ENCODE data around the gene MARK3.
A peak's percentile ranks its signal among the peaks of the same experiment; 100 is the strongest.

MARK3 gene

DNA sequence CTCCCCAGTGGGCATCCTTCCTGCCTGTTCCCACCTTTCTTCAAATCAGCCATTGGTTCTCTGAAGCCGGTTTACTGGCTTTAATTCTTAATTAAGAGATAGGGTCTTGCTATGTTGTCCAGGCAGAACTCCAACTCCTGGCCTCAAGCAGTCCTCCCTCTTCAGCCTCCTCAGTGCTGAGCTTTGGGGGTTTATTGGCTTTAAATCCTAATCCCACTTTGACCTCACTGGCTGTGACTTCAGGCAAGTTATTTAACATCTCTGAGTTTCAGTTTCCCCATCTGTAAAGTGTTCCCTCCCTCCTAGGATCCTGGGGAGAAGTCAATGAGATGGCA lies 141.7 kb downstream of the MARK3 start:
- DNase-seq (ENCODE audit: low spot score) = no peak

DNA sequence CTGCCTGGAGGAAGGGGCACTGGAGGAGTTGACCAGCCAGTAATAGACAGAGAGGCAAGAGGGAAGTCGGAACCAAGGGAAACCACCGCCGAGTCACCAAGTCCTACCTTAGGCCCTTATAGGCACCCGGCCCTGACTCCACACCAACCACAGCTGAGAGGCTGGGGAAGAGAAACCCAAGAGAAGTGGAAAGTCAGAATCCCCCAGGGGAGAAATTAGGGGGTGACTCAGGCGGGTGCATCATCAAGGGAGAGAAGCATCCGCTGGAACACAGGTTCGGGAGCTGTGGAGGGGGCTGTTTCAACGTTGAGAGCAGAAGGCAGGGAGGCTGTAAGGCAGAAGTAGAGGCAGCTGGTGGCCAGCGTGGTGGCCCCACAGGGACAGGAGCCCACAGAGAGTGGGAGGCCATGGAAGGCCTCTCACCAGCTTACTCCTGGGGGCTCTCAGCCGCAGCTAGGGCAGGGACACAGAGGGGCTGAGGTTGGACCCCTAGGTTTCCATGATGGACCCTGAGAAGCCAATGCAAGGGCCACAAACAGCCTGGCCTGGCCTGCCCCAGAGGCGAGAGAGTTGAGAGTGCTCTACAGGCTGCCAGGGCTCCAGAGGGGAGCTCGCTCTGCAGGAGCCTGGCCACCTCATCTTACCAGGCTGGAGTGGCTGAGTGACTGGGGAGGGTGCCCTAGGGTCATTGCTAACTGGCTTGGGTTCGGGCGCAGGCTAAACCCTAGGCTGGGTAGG lies 142.4 kb downstream of the MARK3 start:
- peak; percentile 88 for DNase-seq (ENCODE audit: low spot score)

DNA sequence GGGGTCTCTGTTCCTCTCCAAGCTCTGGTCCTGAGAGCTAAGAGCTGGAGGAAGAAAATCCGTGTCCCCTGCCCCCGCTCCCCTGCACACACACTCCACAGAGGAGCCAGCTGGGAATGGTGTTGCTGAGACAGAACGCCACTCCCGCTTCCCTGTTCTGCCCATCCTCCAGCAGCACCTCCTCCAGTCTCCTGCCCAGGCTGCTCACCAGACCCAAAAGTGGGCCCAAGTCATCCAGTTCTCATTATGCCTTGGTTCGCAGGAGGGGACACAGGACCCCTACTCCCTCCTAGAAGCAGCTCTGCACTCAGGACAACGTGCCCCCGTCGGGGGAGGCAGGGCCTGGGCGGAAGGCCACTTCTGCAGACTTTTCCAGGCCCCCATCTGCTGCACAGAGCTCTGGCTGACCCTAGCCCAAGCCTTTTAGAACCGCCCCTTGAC lies 143.0 kb downstream of the MARK3 start:
- DNase-seq (ENCODE audit: low spot score) = no peak

DNA sequence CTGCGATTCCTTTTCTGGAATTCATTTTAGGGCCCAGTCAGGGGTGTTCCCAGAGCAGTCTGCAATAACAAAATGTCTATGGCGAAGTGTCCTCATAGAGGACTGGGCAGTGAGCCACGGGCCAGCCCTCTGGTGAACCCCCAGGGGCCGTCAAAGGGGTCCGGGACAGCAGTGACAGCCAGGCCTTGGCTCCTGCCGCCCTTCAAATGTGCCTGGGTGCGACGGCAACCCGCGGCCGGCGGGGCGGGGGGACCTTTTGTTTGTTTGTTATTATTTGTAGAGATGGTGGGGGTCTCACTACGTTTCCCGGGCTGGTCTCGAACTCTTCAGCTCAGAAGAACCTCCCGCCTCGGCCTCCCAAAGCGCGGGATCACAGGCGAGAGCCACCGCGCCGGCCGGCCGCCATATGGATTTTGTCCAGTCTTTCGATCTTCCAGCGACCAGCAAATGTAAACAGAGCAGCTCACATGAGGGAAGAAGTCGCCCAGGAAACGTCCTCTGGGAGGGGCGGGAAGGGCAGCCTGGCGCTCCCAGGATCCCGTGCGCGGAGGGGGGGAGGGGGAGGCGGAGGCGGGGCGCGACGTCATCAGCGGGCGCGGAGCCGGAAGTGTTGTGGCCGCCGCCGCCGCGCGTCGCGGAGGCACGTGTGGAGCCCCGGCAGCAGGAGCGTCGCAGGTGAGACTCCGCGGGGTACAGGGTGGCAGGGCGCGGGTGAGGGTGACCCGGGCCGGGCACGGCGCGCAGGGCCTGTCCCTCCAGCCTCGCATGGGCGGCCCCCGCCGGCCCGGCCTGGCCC lies 143.6 kb downstream of the MARK3 start, which contains the start of gene TRMT61A:
TRMT61A (plus strand) TSS at position 610 of the 796 bp plus-strand sequence. CDS start 783 bp downstream, outside the sequence.
- peak; percentile 91 for DNase-seq (ENCODE audit: low spot score)

DNA sequence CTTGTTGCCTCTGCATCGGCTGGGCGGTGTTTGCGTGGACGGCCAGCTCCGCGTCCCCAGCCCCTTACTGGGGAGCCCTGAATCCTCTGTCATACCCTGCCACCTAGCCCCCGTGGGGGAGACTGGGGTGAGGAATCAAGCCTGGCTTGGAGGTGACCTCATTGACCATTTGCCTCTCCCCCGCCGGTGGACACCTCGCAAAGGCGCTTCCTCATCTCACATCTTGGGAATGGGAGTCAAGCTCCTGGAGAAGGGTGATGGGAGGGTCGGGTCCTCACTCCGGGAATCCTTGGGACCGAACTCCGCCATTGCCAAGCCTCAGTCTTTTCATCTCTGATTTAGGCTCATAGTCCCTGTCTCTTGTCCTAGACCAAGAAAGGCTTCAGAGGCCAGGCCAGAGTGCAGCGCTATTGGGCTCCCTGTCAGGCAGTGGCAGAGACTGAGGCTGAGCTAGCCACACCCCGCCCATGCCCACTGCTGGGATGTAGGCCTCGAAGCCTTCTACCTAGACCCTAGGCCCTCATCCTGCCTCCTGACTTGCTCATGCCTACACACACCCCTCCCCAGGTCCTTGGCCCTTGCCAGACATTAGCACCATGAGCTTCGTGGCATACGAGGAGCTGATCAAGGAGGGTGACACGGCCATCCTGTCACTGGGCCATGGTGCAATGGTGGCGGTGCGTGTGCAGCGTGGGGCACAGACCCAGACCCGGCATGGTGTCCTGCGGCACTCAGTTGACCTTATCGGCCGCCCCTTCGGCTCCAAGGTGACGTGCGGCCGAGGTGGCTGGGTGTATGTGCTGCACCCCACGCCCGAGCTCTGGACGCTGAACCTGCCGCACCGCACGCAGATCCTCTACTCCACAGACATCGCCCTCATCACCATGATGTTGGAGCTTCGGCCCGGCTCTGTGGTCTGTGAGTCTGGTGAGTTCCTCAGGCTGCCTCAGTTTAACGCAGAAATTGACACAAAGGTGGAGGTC lies 144.5 kb downstream of the MARK3 start:
- no peak for DNase-seq (ENCODE audit: low spot score)

DNA sequence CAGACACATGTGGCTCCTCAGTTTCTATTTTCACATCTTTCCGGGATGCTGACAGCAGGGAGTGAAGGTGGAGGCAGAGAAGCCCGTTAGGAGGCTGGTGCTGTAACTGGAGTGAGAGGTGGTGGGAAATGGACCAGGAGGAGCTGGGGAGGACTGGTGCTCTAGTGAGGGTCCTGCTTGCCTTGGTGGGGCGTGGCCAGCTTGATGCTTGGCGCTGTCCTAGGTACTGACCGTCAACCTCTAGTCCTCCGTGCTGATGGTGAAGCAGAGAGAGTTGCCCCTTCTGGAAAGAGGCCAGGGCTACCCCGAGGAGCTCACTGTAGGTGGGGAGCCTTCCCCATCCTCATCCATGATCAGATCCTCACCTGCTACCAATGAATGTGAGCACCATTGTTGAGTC lies 145.2 kb downstream of the MARK3 start:
- DNase-seq (ENCODE audit: low spot score) = no peak

DNA sequence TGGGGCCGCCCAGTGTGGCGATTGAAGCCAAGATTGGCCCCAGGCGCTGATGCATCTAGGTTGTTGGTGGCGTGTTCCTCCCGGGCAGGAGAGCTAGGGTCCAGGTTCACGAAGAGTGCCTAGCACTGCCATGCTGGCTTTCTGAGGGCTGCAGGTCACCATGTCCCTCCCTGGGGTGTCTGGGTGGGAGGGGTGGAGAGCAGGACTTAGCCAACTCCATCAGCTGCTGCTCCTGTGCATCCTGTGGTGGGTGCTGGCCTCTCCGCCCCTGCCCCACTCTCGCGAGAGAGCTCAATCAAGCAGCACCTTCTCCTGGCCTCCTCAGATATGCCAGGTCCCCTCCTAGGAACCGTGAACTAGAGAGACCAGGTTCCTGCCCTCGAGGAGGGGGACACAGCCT lies 145.6 kb downstream of the MARK3 start:
- DNase-seq (ENCODE audit: low spot score) = no peak

DNA sequence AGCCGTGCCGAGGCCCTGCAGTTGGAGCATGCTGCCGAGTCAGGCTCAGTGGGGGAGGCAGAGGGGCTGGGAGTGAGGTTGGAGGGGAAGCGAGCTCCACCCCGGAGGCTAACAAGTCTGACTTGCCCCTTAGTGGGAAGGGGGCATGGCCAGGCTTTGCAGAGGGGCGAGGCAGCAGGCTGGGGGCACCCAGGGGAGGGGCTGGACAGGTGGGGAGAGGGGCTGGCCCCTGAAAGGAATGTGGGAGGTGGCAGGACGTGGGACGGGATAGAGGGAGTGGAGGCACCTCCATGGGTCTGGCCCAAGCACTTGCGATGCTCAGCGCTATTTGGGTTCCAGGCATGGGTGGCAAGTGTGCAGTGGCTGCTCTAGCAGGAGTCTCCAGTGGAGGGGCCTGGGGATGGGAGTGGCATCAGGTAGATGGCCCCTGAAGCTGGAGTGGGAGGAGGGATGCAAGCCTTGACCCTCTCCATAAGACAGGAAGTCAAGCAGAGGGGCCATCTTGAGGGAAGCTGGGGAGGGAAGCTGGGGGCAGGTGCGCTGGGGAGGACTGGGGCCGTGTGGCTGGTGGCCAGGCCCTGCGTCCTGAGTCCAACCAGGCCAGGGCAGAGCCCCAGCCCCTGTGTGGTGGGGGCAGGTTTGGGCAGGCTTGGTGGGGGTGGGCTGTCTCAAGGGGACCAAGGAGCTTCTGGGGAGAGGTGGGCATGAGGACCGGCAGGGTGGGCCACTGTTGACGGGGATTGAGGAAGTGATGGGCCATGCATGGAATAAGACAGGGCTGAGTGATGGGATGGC lies 146.4 kb downstream of the MARK3 start:
- DNase-seq (ENCODE audit: low spot score) = no peak

DNA sequence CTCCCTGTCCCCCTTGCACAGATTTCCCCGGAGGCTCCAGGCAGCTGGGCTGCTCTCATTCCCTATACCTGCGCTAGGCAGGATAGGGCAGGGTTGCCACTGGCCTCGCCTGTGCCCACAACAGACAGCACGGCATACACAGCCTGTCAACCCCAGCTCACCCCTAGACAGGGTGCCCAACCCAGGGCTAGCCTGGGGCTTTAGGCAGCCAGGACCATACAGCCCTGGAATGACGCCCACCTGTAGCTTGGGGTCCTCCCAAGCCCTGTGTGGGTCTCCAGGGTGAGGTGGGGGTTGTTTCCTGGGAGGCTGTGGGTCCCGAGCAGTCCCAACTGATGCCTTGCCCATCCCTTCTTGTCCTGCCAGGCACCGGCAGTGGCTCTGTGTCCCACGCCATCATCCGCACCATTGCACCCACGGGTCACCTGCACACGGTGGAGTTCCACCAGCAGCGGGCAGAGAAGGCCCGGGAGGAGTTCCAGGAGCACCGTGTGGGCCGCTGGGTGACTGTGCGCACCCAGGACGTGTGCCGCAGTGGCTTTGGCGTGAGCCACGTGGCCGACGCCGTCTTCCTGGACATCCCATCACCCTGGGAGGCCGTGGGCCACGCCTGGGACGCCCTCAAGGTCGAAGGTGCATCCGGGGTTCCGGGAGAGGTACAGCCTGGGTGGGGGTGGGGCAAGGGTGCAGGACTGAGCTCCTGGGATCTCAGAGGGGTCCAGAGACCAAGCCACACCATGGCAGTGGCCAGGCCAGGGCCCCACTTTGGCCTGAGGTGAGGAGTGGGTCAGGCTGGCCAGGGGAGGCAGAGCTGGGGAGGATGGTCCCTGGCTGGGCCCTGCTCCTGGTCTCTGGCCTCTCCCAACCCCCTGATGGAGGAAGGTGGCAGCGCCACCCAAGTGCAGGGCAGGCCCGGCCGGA lies 147.3 kb downstream of the MARK3 start:
- no peak for DNase-seq (ENCODE audit: low spot score)

DNA sequence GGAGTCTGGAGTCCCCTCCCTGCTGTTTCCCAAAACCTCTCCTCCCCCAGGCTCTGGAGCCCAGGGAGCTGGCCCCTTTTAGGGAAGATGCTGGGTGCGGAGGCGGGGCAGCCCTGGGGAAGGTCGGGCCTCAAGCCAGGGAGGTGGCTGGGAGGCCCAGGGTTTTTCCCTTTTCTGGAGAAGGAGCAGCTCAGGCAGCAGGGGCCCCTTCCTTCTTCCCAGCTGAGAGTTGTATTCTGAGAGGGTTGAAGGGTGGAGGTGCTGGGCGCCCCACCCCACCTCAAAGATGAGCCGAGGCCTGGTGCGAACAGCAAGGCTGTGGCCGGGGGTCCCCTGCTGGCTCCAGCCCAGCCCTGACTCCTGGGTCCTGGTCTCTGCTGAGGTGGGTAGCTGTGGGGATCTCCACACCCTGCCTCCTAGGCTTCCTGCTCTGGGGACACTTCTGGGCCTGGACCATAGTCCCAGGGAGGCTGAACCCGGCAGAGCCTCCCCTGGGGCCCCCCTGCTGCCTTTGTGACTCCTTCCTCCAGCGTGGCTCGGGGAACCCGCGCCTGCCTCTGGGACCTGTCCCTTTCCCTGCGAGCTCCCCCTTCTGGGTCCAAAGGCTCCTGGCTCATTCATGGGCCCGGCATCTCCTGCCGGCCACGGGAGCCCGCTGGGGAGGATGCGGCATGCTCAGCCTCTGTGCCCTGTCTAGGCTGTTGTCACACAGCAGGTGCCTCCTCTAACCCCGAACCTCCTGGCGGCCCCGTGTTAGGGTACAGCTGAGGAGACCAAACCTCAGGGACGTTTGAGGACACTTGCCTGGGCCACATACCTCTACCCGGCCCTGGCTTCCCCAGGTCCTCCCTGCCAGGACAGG lies 148.2 kb downstream of the MARK3 start:
- DNase-seq (ENCODE audit: low spot score) = no peak

DNA sequence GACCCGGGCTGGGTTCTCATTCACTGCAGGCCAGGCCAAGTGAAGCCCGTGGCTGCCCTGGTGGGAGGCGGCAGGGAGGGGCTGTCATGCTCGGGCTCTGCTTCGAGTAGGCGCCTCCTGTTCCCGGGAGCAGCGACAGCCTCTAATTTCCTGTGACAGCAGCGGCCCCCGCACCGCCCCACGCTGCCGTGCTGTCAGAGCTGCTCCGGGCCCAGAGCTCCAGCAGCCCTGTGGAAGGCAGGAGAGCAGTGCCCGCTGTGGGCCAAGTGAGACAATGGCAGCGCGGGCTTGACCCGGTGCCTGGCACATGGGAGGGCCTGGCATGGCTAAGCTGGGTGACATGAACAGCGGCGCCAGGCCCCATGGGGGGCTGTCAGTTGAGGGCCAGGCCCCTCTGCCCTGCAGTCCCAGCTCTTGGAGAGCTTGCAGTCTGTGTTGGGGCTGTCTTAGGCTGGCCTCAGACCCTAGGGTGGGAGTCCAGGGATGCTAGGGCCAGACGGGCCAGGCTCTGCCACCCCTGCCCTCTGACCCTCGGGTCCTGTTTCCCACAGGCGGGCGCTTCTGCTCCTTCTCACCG lies 148.9 kb downstream of the MARK3 start:
- DNase-seq (ENCODE audit: low spot score) = no peak

DNA sequence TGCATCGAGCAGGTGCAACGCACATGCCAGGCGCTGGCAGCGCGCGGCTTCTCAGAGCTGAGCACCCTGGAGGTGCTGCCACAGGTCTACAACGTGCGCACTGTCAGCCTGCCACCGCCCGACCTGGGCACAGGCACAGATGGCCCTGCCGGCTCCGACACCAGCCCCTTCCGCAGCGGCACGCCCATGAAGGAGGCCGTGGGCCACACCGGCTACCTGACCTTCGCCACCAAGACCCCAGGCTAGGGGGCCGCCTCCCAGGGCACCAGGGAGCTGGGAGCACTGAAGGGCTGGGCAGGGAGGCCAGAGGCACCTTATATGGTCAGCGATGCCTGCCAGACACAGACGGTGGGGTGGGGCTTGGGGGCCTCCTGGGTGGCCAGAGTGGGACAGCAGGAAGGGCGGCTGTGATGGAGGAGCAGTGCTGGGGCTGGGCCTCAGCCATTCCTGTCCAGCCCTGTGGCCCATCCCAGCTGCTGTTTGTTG lies 149.4 kb downstream of the MARK3 start:
- no peak for DNase-seq (ENCODE audit: low spot score)

DNA sequence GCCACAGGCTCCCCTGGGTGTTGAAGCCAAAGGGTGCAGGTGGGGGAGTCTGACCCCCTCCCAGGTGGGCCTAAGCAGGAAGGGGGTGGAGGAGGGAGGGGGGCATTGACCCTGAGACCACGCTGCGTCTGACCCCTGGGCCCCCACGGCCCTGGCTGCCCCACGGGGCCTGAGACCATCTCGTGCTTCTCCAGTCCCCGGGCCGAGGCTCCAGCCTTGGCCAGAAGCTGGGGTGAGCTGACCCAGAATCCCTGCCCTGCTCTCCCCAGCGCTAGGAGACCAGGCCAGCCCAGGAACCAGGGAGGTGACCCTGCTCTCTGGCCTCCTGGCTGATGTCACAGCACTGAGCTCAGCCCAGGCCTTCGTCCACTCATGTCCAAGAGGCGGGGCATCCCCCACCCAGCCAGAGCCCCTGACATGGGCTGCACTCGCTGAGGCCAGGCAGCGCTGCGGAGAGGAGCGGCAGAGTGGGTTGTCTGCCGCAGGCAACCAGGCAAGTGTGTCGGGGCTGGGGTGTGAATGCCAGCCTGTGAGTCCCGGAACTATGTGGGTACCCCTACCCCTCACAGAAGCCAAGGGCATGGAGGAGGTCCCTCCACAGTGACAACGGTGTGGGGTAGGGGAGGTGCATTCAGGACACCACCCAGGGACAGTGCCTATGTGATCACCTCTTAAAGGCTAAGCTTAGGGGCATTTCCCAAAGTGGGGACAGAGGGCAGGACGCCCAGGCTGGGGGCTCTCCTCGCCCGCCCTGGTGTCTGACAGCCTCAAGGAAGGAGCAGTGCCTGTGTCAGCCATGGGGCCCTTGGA lies 150.1 kb downstream of the MARK3 start:
- DNase-seq (ENCODE audit: low spot score) = no peak

DNA sequence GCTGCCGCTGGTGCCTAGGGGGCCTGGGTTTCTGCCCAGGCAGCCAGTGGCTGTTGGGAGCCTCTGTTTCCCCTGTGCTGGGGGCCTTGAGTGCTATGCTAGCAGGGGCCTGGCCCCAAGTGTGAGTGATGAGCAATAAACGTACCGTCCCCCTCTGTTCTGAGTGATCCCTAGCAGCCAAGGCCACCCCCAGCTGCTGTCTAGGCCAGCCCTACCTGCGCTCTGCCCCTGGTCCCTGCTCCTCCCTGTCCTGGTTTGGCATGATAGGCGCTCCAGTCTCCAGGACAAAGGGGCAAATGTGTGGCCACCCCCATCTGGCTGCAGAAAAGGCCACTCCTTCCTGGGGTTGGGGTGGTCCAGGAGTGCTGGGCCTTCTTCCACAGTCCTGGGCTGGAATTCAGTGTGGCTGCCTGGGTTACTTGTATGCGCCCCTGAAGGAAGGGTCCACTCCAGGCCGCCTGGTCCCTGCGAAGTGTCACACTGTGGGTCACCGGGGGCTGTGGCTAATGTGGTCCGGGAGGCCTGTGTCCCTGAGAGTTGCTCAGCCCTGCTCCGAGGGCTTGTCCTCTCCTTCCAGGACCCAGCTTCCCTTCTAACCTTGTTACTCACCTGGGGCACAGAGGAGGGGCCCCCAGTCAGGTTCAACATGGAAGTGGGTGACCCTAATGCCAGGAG lies 150.8 kb downstream of the MARK3 start:
- DNase-seq (ENCODE audit: low spot score) = no peak

DNA sequence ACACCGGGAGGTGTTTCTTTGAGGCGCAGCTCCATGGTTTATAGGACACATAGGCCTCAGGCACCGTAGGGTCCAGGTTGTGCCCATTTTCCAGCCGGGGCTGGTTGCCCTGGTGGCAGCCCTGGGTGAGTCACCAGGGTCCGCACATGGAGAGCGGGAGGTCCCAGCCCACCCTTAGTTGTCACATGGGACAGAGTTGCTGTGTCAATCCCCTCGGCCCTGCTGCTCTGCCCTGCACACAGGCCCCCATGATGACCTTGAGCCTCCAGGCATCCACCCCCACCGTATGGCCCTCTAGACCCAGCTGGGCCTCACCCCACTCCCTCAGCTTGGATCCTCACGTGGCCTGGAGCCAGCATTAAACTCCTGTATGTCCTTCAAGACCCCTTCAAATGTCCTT lies 151.5 kb downstream of the MARK3 start:
- DNase-seq (ENCODE audit: low spot score) = no peak

DNA sequence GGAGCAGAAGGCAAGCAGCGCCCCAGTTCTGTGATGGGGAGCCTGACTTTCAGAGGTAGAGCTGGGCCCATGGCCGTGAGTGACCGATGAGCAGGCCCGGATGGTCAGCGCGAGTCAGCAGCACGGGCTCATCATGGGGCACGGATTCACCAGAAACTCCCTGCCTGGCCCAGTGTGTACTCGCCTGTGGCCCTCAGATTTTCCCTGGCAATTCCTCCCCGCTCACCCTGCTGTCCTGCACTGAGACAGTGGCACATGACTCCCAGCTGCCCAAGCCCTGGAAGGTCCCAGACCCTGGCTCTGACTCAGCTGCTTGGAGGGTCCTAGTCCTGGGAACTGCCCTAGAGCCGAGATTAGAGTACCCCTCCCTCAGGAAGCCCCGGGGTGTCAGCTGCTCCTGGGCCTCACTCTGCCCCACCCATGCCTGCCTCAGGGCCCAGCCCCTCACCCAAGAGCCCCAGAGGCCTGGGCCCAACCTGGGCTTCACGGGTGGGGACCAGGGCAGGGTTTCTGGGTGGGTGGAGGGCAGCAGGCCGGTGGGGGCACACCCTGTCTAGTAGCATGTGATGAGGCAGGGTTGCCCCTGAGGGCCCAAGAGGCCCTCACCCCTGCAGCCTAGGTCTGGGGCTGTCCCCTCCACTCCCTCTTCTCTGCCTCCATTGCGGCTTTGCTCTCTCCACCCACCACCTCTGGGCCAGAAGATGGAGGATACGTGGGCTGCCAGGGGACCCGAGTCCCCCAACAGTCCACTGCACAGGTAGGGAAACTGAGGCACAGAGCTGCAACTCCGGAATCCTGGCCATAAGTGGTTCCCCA lies 152.2 kb downstream of the MARK3 start:
- no peak for DNase-seq (ENCODE audit: low spot score)
